ENCODE data around the gene NCAM1. TPM values are rescaled to one million over a fixed set of nuclear protein-coding genes. Genes with fewer than 3 reads are reported as not detected.

NCAM1 gene
- total and polyA plus RNA-seq, 2 donors (not counting 3 experiments of a cell fraction or from before 2014, with no cell fraction given): 0.03 TPM; not detected in 1

- BruUV-seq (replicated peaks): no TSS peak
- intact Hi-C loops (cut with micrococcal nuclease) (no loop called here), dilution Hi-C loops (cut with MboI; ENCODE audit: extremely low pct_ligation_motif_present, low sequenced_read_pairs) (no loop called here)
- ChIA-PET POLR2A (no interaction called here), CTCF (no interaction called here)
- Histone ChIP-seq H3K36me3 (ENCODE audit: control insufficient read depth in 2 of 2, extremely low read depth in 1 of 2, insufficient read depth in 2 of 2, low read length in 2 of 2) (no peaks in the 10 kb centered on the region), H3K4me2 (ENCODE audit: insufficient read depth, low read length) (no peak overlapping the region), H3K27ac (ENCODE audit: insufficient read depth, low read depth, low read length) (no peak overlapping the region), H3K9me3 (replicated peaks; ENCODE audit: control insufficient read depth, insufficient read depth, low read length) (no peaks in the 10 kb centered on the region), H3K9ac (replicated peaks; ENCODE audit: extremely low read depth, insufficient read depth, low read length) (no peak overlapping the region), H3K79me2 (ENCODE audit: control insufficient read depth, insufficient read depth, low read length) (no peaks in the 10 kb centered on the region), H4K20me1 (replicated peaks; ENCODE audit: control insufficient read depth, extremely low read depth, insufficient read depth, low read length) (no peaks in the 10 kb centered on the region), H3K9me1 (replicated peaks; ENCODE audit: control insufficient read depth, extremely low read depth, insufficient read depth, low read length) (no peaks in the 10 kb centered on the region), H3K4me3 (replicated peaks in 1 of 3; ENCODE audit: insufficient read depth in 1 of 3, low read depth in 1 of 3, low read length in 3 of 3) (no peak overlapping the region), H3K27me3 (ENCODE audit: control insufficient read depth in 2 of 2, insufficient read depth in 2 of 2, low read length in 2 of 2) (no peaks in the 10 kb centered on the region), H2AFZ (ENCODE audit: low read depth, low read length) (no peak overlapping the region), H3K4me1 (ENCODE audit: control insufficient read depth, extremely low read depth, insufficient read depth, low read length) (no peaks in the 10 kb centered on the region)
- DNase-seq (ENCODE audit: low read depth, low spot score) (no peak), FAIRE-seq (no peak)
- no peak for TF ChIP-seq JUN (IDR thresholded peaks at IDR 0.05; ENCODE audit: borderline replicate concordance, insufficient read depth, insufficient read length, low read depth)
- no peak for TF ChIP-seq POLR2AphosphoS5 (IDR thresholded peaks at IDR 0.05; ENCODE audit: insufficient read depth, low read depth, low read length)
- TF ChIP-seq EZH2 (IDR thresholded peaks at IDR 0.05; ENCODE audit: borderline replicate concordance, low read depth, low read length, severe bottlenecking): no peak
- TF ChIP-seq MYC (IDR thresholded peaks at IDR 0.05; ENCODE audit: low read depth, low read length): no peak
- TF ChIP-seq CTCF (IDR thresholded peaks at IDR 0.05; ENCODE audit: extremely low read depth in 1 of 2, insufficient read depth in 1 of 2, low read depth in 1 of 2, low read length in 2 of 2): no peak
- no peak for TF ChIP-seq MAX (IDR thresholded peaks at IDR 0.05; ENCODE audit: insufficient read depth, insufficient read length)
- TF ChIP-seq GATA2 (IDR thresholded peaks at IDR 0.05; ENCODE audit: insufficient read depth, insufficient read length, low read depth, low read length): no peak
- TF ChIP-seq POLR2A (IDR thresholded peaks at IDR 0.05; ENCODE audit: low read depth, low read length): no peak
- no peak for TF ChIP-seq FOS (IDR thresholded peaks at IDR 0.05; ENCODE audit: borderline replicate concordance, insufficient read depth, low read length)
These were observed 223.3 kb downstream of the NCAM1 start for GRCh38 chr11:113184498-113184897.

Measured in endothelial cell of umbilical vein (primary cell).